Right renal cortex interstitium (tissue), 3 donors: ENCODE data around the gene PPP1R17. TPM values are rescaled to one million over a fixed set of nuclear protein-coding genes. Genes with fewer than 3 reads are reported as not detected.

Experiments
- polyA plus RNA-seq, 3 donors: library from polyadenylated mRNA; unstranded; fragments of 120-200 nt; gene quantifications; one replicate each; pipeline ENCODE4 v1.2.1, GENCODE V29; 2013; ENCODE audit not compliant: insufficient read length in 3 of 3

The PPP1R17 gene
- polyA plus RNA-seq, 3 donors = not detected

Other genes with a start within 250 kb of the PPP1R17 start
- gene ITPRID1, start 173.1 kb upstream of the PPP1R17 start, polyA plus RNA-seq = not detected